GM06990 (cell line): ENCODE data around the gene SPOP.

Source experiments
- DNase-seq: peaks from one replicate; pipeline ENCODE4 v3.0.0-alpha.2; 2011; ENCODE audit not compliant: insufficient read length; ENCODE audit errors: extremely low read depth
- H3K27me3 ChIP-seq: replicated peaks from 2 replicates; pipeline ENCODE4 v1.6.0; 2011; ENCODE audit warnings: low read length; ENCODE audit not compliant: control insufficient read depth, insufficient read depth
- H3K36me3 ChIP-seq: 2 replicates; pipeline ENCODE4 v1.5.1; 2011; ENCODE audit warnings: low read length; ENCODE audit not compliant: control insufficient read depth, insufficient read depth
- H3K4me3 ChIP-seq: replicated peaks from 2 replicates; pipeline ENCODE4 v1.5.1; 2011; ENCODE audit warnings: low read depth, mild to moderate bottlenecking, control low read depth, low read length
- TF ChIP-seq, protein P1 (sequence below): IDR thresholded peaks from 2 replicates; pipeline ENCODE4 v1.5.1; 2011; ENCODE audit warnings: low read length, control low read depth, mild to moderate bottlenecking, inconsistent platforms; ENCODE audit not compliant: insufficient read depth, poor library complexity, severe bottlenecking

SPOP gene

DNA sequence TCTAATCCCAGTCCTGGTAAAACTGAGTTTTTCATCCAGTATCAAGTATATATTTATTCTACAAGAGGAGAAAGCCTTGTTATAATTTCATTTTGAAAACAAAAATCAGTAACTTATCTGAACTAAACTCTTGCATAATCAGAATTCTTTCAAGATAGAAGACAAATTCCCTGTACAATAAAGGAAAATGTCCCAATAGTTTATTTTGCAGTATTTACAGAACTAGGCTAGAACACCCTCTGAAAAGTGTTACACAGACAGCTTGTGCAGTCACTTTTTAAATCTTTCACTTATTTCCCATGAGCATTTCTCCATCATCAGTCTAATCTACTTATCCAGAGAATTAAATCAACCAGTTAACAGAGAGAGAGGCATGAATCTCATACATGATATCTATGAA, 48.5 kb downstream of the SPOP start:
- Histone ChIP-seq H3K36me3 (no peaks in the 10 kb centered on the region), H3K27me3 (no peaks in the 10 kb centered on the region), H3K4me3 (no peak overlapping the region)
- TF ChIP-seq, protein P1, sequence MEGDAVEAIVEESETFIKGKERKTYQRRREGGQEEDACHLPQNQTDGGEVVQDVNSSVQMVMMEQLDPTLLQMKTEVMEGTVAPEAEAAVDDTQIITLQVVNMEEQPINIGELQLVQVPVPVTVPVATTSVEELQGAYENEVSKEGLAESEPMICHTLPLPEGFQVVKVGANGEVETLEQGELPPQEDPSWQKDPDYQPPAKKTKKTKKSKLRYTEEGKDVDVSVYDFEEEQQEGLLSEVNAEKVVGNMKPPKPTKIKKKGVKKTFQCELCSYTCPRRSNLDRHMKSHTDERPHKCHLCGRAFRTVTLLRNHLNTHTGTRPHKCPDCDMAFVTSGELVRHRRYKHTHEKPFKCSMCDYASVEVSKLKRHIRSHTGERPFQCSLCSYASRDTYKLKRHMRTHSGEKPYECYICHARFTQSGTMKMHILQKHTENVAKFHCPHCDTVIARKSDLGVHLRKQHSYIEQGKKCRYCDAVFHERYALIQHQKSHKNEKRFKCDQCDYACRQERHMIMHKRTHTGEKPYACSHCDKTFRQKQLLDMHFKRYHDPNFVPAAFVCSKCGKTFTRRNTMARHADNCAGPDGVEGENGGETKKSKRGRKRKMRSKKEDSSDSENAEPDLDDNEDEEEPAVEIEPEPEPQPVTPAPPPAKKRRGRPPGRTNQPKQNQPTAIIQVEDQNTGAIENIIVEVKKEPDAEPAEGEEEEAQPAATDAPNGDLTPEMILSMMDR: no peak
- no peak for DNase-seq

DNA sequence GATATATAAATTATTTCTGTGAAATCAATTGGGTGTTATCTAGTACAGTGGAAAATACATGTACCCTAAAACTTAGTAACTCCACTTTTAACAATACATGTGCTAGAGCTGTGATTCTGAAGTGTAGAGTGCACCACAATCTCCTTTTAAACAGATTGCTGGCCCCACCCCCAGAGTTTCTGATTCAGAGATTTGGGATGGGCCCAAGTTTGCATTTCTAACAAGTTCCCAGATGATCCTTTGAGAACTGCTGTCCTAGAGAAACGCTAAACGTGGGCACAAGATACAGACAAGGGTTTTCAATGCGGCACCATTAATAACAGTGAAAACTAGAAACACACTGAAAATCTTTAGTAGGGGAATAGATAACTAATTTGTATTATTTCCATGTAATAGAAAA, 53.0 kb downstream of the SPOP start:
- Histone ChIP-seq H3K27me3 (no peaks in the 10 kb centered on the region), H3K4me3 (no peak overlapping the region), H3K36me3 (peaks cover 8% of the 10 kb centered on the region)
- TF ChIP-seq, protein P1: no peak
- DNase-seq: no peak

DNA sequence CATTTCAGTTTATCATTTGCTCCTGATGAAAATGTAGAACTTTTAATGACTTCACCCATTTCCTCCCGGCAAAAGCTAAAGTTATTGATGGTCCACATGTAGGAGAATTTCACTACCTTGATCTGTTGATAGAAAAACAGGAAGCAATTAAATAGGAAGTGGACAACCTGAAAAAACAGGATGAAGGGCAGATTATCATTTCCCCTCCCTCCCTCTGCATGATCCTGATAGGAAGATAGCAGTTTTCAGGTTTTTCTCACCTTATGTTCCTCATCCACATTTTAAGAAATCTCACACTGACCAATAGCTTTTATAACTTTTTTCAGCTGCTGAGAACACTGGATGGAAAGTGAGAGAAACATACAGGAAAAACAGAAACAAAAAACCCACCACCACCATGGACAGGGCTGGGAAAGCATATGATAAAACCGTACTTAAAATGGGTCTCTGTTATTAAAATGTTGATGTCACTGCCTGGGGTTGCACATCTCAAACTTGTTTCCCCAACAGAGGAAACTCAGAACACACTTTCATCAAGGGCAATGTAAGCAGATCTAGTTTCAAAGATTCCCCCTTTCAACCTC, 55.9 kb downstream of the SPOP start:
- TF ChIP-seq, protein P1: no peak
- no peaks in the 10 kb centered on the region for H3K27me3 ChIP-seq
- H3K36me3 ChIP-seq: peaks cover 11% of the 10 kb centered on the region
- DNase-seq: no peak
- H3K4me3 ChIP-seq: no peak overlapping the region

DNA sequence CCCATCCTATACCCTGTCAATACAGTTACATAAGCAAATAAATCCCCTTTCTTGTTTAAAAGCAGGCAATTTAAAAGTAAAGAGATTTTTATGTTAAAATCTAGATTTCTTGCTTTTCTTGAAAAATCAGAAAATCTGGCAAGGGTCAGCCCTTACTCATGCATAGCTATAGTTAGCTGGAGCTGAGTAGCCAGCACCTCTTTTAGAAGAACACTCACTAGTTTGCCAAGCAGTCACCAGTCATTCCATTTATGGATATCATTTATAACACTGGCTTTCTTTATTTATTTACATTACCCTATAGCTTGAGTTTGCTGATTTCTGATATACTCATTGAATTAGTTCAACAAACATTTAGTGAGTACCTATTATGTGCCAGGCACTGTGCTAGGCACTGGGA, 56.5 kb downstream of the SPOP start:
- H3K27me3 ChIP-seq: no peaks in the 10 kb centered on the region
- TF ChIP-seq, protein P1: no peak
- no peak for DNase-seq
- peaks cover 11% of the 10 kb centered on the region for H3K36me3 ChIP-seq
- H3K4me3 ChIP-seq: no peak overlapping the region

DNA sequence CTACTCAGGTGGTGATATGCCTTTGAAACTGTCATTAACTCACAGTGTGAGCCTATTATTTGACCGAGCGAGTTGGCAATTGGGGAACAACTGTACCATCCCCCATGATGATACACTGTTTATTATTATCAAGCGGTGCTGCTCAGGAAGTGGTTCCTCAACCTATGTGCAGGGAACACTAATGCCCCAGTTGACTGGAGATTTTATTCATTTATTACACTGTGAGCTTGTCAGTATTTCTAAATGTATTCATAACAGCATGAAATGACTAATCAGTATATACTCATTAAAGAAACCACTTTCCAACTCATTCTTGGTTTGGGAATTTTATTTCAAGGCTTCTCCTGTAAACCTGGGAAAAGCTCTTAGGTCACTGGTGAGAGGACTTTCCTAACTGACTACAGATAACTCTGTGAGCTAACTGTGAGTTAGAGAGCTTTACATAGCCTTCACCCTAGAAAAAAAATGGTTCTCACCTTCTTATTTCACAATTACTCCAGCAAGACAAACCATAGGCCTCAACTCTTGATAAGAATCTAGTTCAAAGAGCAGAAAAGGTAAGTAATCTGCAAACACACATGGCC, 59.8 kb downstream of the SPOP start:
- peaks cover 12% of the 10 kb centered on the region for H3K36me3 ChIP-seq
- DNase-seq: no peak
- no peaks in the 10 kb centered on the region for H3K27me3 ChIP-seq
- no peak overlapping the region for H3K4me3 ChIP-seq
- TF ChIP-seq, protein P1: no peak
